HL-60 (cell line): ENCODE measurements around the gene MAX.

Experiments
- DNase-seq, 2 experiments: peaks; one replicate each; pipeline ENCODE4 v3.0.0-alpha.2; 2010 to 2020; ENCODE audit warnings: low read depth in 1 of 2, low spot score in 1 of 2
- H3K27ac ChIP-seq: fragments of 250-450 bp; sonication (Bioruptor Pico); replicated peaks from 2 replicates; pipeline ENCODE4 v1.5.1; 2020; ENCODE audit warnings: mild to moderate bottlenecking, moderate library complexity
- H3K27me3 ChIP-seq: fragments of 250-450 bp; sonication (Bioruptor Pico); 2 replicates; pipeline ENCODE4 v1.5.1; 2021; ENCODE audit warnings: mild to moderate bottlenecking, moderate library complexity; ENCODE audit not compliant: insufficient read depth, poor library complexity, severe bottlenecking
- H3K4me3 ChIP-seq: replicated peaks from 2 replicates; pipeline ENCODE4 v1.5.1; 2011; ENCODE audit warnings: mild to moderate bottlenecking, control low read depth, low read length; ENCODE audit not compliant: insufficient read depth
- GABPA ChIP-seq: IDR thresholded peaks from 2 replicates; pipeline ENCODE4 v1.6.1; 2012; ENCODE audit warnings: low read depth
- POLR2AphosphoS5 ChIP-seq: IDR thresholded peaks from 2 replicates; pipeline ENCODE4 v1.6.1; 2012; ENCODE audit warnings: low read depth
- SPI1 ChIP-seq: IDR thresholded peaks from 2 replicates; pipeline ENCODE4 v1.6.1; 2012; ENCODE audit warnings: low read depth, mild to moderate bottlenecking, borderline replicate concordance
- TF ChIP-seq, protein P1 (sequence below): IDR thresholded peaks from one replicate; pipeline ENCODE4 v1.5.1; 2011; ENCODE audit warnings: low read length, control low read depth, inconsistent platforms; ENCODE audit not compliant: insufficient read depth
- TF ChIP-seq, protein P2 (sequence below): IDR thresholded peaks from 2 replicates; pipeline ENCODE4 v1.6.1; 2012; ENCODE audit warnings: low read depth; ENCODE audit not compliant: insufficient replicate concordance

Gene MAX

GRCh38 chr14:65073605-65074201 lies 28.6 kb downstream of the MAX start:
- no peaks in the 10 kb centered on the region for H3K27me3 ChIP-seq
- H3K27ac ChIP-seq, result peak overlapping the region; percentile 55
- no peak overlapping the region for H3K4me3 ChIP-seq
- TF ChIP-seq SPI1 (no peak), GABPA (no peak), POLR2AphosphoS5 (no peak)
- TF ChIP-seq, protein P1, sequence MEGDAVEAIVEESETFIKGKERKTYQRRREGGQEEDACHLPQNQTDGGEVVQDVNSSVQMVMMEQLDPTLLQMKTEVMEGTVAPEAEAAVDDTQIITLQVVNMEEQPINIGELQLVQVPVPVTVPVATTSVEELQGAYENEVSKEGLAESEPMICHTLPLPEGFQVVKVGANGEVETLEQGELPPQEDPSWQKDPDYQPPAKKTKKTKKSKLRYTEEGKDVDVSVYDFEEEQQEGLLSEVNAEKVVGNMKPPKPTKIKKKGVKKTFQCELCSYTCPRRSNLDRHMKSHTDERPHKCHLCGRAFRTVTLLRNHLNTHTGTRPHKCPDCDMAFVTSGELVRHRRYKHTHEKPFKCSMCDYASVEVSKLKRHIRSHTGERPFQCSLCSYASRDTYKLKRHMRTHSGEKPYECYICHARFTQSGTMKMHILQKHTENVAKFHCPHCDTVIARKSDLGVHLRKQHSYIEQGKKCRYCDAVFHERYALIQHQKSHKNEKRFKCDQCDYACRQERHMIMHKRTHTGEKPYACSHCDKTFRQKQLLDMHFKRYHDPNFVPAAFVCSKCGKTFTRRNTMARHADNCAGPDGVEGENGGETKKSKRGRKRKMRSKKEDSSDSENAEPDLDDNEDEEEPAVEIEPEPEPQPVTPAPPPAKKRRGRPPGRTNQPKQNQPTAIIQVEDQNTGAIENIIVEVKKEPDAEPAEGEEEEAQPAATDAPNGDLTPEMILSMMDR, result no peak
- TF ChIP-seq, protein P2, sequence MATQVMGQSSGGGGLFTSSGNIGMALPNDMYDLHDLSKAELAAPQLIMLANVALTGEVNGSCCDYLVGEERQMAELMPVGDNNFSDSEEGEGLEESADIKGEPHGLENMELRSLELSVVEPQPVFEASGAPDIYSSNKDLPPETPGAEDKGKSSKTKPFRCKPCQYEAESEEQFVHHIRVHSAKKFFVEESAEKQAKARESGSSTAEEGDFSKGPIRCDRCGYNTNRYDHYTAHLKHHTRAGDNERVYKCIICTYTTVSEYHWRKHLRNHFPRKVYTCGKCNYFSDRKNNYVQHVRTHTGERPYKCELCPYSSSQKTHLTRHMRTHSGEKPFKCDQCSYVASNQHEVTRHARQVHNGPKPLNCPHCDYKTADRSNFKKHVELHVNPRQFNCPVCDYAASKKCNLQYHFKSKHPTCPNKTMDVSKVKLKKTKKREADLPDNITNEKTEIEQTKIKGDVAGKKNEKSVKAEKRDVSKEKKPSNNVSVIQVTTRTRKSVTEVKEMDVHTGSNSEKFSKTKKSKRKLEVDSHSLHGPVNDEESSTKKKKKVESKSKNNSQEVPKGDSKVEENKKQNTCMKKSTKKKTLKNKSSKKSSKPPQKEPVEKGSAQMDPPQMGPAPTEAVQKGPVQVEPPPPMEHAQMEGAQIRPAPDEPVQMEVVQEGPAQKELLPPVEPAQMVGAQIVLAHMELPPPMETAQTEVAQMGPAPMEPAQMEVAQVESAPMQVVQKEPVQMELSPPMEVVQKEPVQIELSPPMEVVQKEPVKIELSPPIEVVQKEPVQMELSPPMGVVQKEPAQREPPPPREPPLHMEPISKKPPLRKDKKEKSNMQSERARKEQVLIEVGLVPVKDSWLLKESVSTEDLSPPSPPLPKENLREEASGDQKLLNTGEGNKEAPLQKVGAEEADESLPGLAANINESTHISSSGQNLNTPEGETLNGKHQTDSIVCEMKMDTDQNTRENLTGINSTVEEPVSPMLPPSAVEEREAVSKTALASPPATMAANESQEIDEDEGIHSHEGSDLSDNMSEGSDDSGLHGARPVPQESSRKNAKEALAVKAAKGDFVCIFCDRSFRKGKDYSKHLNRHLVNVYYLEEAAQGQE, result no peak
- DNase-seq, result no peak

DNA sequence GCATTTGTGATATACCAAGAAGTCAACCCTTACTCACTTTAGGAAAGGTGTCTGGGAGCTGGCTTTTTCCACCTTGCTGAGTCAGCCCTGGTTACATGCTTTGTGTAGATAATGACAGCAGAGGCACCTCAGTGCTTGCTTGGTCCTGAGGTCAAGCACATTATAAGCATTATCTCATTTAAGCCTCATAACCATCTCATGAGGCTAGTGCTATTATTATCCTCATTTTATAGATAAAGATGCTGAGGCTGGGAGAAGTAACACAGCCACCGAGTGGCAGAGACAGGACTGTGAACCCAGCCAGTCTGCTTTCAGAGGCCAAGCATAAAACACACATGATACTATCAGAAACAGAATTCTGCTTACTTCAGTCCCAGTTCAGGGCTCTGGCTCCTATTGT lies 29.4 kb downstream of the MAX start:
- TF ChIP-seq, protein P1, result no peak
- TF ChIP-seq, protein P2, result no peak
- TF ChIP-seq POLR2AphosphoS5 (no peak), SPI1 (no peak)
- Histone ChIP-seq H3K4me3 (no peak overlapping the region), H3K27ac (no peak overlapping the region), H3K27me3 (no peaks in the 10 kb centered on the region)
- no peak for DNase-seq

- no peak overlapping the region for H3K4me3 ChIP-seq
- no peaks in the 10 kb centered on the region for H3K27me3 ChIP-seq
- peak in 1 of 2 experiments; percentile 51 for DNase-seq
- no peak overlapping the region; the same call in 1 of the 2 replicates for H3K27ac ChIP-seq
- TF ChIP-seq, protein P2, result no peak
- TF ChIP-seq POLR2AphosphoS5, result no peak
- TF ChIP-seq, protein P1, result no peak
- TF ChIP-seq GABPA, result no peak
- no peak for TF ChIP-seq SPI1
Measured at GRCh38 chr14:65072256-65072655, 30.1 kb downstream of the MAX start.
